Loucy (cell line): ENCODE results near the gene RPS15A.

Experiments
- CTCF ChIP-seq: fragments of 200-600 bp; sonication (generic); conservative IDR thresholded peaks from 2 replicates; pipeline ENCODE4 v1.5.1; 2014; ENCODE audit warnings: mild to moderate bottlenecking, antibody characterized with exemption, low read length
- EZH2phosphoT487 ChIP-seq: fragments of 200-600 bp; IDR thresholded peaks from 2 replicates; pipeline ENCODE4 v1.6.1; 2018; ENCODE audit warnings: antibody characterized with exemption, mild to moderate bottlenecking, moderate library complexity, borderline replicate concordance

GRCh38 chr16:18789515-18789849 is 652 bp downstream of the RPS15A start:
- no peak for TF ChIP-seq CTCF
- no peak for TF ChIP-seq EZH2phosphoT487
